ENCODE results near the gene ADGRL1. TPM values are rescaled to one million over a fixed set of nuclear protein-coding genes. Genes with fewer than 3 reads are reported as not detected.

ADGRL1 gene
- total and polyA plus RNA-seq, 10 donors: 1.8 to 21.1 (median 12.4) TPM

- no peak for DNase-seq
- H3K27ac ChIP-seq: no peak overlapping the region
- WGBS, 5 donors: 82 to 93% (median 87%) methylated on average over 5 to 16 of the region's 16 CpGs
- H3K36me3 ChIP-seq: peaks cover 3 to 63% (median 26%) of the 10 kb centered on the region in 6 donors
- no peak overlapping the region for H3K4me3 ChIP-seq
- intact Hi-C loops (cut with DNase I; ENCODE audit: low total_unique reads): no loop called here
- peak in 1 of 3 donors; percentile 17 for TF ChIP-seq POLR2AphosphoS5 (IDR thresholded peaks at IDR 0.05)
- TF ChIP-seq POLR2A (IDR thresholded peaks at IDR 0.05): no peak
- TF ChIP-seq, protein P1, sequence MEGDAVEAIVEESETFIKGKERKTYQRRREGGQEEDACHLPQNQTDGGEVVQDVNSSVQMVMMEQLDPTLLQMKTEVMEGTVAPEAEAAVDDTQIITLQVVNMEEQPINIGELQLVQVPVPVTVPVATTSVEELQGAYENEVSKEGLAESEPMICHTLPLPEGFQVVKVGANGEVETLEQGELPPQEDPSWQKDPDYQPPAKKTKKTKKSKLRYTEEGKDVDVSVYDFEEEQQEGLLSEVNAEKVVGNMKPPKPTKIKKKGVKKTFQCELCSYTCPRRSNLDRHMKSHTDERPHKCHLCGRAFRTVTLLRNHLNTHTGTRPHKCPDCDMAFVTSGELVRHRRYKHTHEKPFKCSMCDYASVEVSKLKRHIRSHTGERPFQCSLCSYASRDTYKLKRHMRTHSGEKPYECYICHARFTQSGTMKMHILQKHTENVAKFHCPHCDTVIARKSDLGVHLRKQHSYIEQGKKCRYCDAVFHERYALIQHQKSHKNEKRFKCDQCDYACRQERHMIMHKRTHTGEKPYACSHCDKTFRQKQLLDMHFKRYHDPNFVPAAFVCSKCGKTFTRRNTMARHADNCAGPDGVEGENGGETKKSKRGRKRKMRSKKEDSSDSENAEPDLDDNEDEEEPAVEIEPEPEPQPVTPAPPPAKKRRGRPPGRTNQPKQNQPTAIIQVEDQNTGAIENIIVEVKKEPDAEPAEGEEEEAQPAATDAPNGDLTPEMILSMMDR (IDR thresholded peaks at IDR 0.05 in 8 of 11, conservative IDR thresholded peaks at IDR 0.05 in 3 of 11): no peak
- H3K9me3 ChIP-seq: no peaks in the 10 kb centered on the region
- H3K4me1 ChIP-seq: no peaks in the 10 kb centered on the region
- no peaks in the 10 kb centered on the region for H3K27me3 ChIP-seq (replicated peaks in 1 of 7)
Observed at GRCh38 chr19:14158276-14159023, 47.5 kb downstream of the ADGRL1 start.

GRCh38 chr19:14156971-14157717 is 48.8 kb downstream of the ADGRL1 start:
- H3K9me3 ChIP-seq: no peaks in the 10 kb centered on the region
- TF ChIP-seq, protein P1 (IDR thresholded peaks at IDR 0.05 in 8 of 11, conservative IDR thresholded peaks at IDR 0.05 in 3 of 11): no peak
- no peak for TF ChIP-seq POLR2A (IDR thresholded peaks at IDR 0.05)
- TF ChIP-seq POLR2AphosphoS5 (IDR thresholded peaks at IDR 0.05): peak in 1 of 3 donors; percentile 8
- no peaks in the 10 kb centered on the region for H3K4me1 ChIP-seq
- H3K27ac ChIP-seq: no peak overlapping the region
- DNase-seq: no peak
- H3K36me3 ChIP-seq: peaks cover 3 to 62% (median 26%) of the 10 kb centered on the region in 6 donors
- 89 to 97% (median 93%) methylated on average over 20 to 26 of the region's 26 CpGs for WGBS, 5 donors
- H3K27me3 ChIP-seq (replicated peaks in 1 of 7): no peaks in the 10 kb centered on the region
- no peak overlapping the region for H3K4me3 ChIP-seq
- intact Hi-C loops (cut with DNase I; ENCODE audit: low total_unique reads): no loop called here

DNA sequence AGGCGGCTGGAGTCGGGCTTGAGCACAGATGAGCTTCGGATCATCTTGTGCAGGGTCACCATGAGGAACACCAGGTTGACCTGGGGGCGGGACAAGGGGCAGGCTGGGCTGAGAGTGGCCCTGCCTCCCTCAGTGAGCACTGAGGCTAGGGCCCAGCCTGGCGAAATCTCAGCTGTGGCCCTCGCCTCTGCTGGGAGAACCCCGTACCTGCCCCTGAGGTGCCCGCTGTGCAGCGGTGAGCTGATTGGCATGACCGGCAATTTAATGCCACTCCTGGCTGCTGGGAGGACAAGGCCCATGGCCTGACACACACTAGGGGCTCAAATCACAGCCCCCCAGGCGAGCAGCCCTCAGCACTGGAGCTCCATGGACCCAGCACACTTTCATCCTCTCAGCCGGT is 49.8 kb downstream of the ADGRL1 start:
- DNase-seq: no peak

More for the DNA sequence above, 49.8 kb downstream of the ADGRL1 start:
- no peaks in the 10 kb centered on the region for H3K27me3 ChIP-seq (replicated peaks in 1 of 7)
- peaks cover 3 to 70% (median 26%) of the 10 kb centered on the region in 6 donors for H3K36me3 ChIP-seq
- 93 to 98% (median 94%) methylated on average over 5 to 12 of the region's 12 CpGs for WGBS, 5 donors
- H3K4me3 ChIP-seq: no peak overlapping the region
- intact Hi-C loops (cut with DNase I; ENCODE audit: low total_unique reads): no loop called here
- TF ChIP-seq POLR2AphosphoS5 (IDR thresholded peaks at IDR 0.05): peak in 1 of 3 donors; percentile 7
- TF ChIP-seq, protein P1 (IDR thresholded peaks at IDR 0.05 in 8 of 11, conservative IDR thresholded peaks at IDR 0.05 in 3 of 11): no peak
- H3K27ac ChIP-seq: no peak overlapping the region
- peaks cover 0 to 2% (median 0%) of the 10 kb centered on the region in 6 donors for H3K4me1 ChIP-seq
- no peaks in the 10 kb centered on the region for H3K9me3 ChIP-seq

Data from spleen (tissue), 11 donors.